ENCODE measurements around the gene ATP7B. TPM values are rescaled to one million over a fixed set of nuclear protein-coding genes. Genes with fewer than 3 reads are reported as not detected.

Gene ATP7B
- total RNA-seq, 4 donors from 2014 or later: 3.2 to 8.1 (median 6.7) TPM

- Histone ChIP-seq H3K27ac (no peak overlapping the region), H3K4me3 (no peak overlapping the region), H3K4me1 (no peaks in the 10 kb centered on the region), H3K36me3 (peaks cover 0 to 25% of the 10 kb centered on the region in 2 donors), H3K9me3 (no peaks in the 10 kb centered on the region), H3K27me3 (no peaks in the 10 kb centered on the region)
- TF ChIP-seq POLR2A (IDR thresholded peaks at IDR 0.05) (no peak), EP300 (IDR thresholded peaks at IDR 0.05) (no peak), POLR2AphosphoS5 (IDR thresholded peaks at IDR 0.05) (no peak), CTCF (IDR thresholded peaks at IDR 0.05) (no peak)
- WGBS, 2 donors (ENCODE audit: low coverage in 1 of 2): 50 to 75% methylated on average over 1 to 3 of the region's 8 CpGs
- no peak for ATAC-seq
These were observed 90.5 kb downstream of the ATP7B start for GRCh38 chr13:51920786-51921185.

GRCh38 chr13:51920267-51920666, 91.0 kb downstream of the ATP7B start:
- H3K27me3 ChIP-seq: no peaks in the 10 kb centered on the region
- no peak overlapping the region for H3K4me3 ChIP-seq
- H3K4me1 ChIP-seq: no peaks in the 10 kb centered on the region
- no peak overlapping the region for H3K27ac ChIP-seq
- ATAC-seq: no peak
- TF ChIP-seq POLR2AphosphoS5 (IDR thresholded peaks at IDR 0.05) (no peak), EP300 (IDR thresholded peaks at IDR 0.05) (no peak), CTCF (IDR thresholded peaks at IDR 0.05) (no peak), POLR2A (IDR thresholded peaks at IDR 0.05) (no peak)
- 67 to 91% methylated on average over 3 of the region's 3 CpGs for WGBS, 2 donors (ENCODE audit: low coverage in 1 of 2)
- peaks cover 0 to 25% of the 10 kb centered on the region in 2 donors for H3K36me3 ChIP-seq
- H3K9me3 ChIP-seq: no peaks in the 10 kb centered on the region

- ATAC-seq: no peak
- no peaks in the 10 kb centered on the region for H3K4me1 ChIP-seq
- no peak overlapping the region for H3K27ac ChIP-seq
- peaks cover 0 to 25% of the 10 kb centered on the region in 2 donors for H3K36me3 ChIP-seq
- H3K27me3 ChIP-seq: no peaks in the 10 kb centered on the region
- no peak overlapping the region for H3K4me3 ChIP-seq
- H3K9me3 ChIP-seq: no peaks in the 10 kb centered on the region
- 93 to 98% methylated on average over 6 to 7 of the region's 9 CpGs for WGBS, 2 donors (ENCODE audit: low coverage in 1 of 2)
- no peak for TF ChIP-seq CTCF (IDR thresholded peaks at IDR 0.05)
These were observed 91.7 kb downstream of the ATP7B start for GRCh38 chr13:51919531-51919930.

GRCh38 chr13:51916962-51917361, 94.3 kb downstream of the ATP7B start:
- Histone ChIP-seq H3K9me3 (no peaks in the 10 kb centered on the region), H3K27ac (no peak overlapping the region), H3K4me1 (no peaks in the 10 kb centered on the region), H3K4me3 (no peak overlapping the region), H3K36me3 (peaks cover 0 to 4% of the 10 kb centered on the region in 2 donors), H3K27me3 (no peaks in the 10 kb centered on the region)
- no peak for TF ChIP-seq POLR2A (IDR thresholded peaks at IDR 0.05)
- no peak for TF ChIP-seq EP300 (IDR thresholded peaks at IDR 0.05)
- no peak for TF ChIP-seq CTCF (IDR thresholded peaks at IDR 0.05)
- TF ChIP-seq POLR2AphosphoS5 (IDR thresholded peaks at IDR 0.05): no peak
- no peak for ATAC-seq
- WGBS, 2 donors (ENCODE audit: low coverage in 1 of 2): 87 to 100% methylated on average over 1 to 4 of the region's 8 CpGs

DNA sequence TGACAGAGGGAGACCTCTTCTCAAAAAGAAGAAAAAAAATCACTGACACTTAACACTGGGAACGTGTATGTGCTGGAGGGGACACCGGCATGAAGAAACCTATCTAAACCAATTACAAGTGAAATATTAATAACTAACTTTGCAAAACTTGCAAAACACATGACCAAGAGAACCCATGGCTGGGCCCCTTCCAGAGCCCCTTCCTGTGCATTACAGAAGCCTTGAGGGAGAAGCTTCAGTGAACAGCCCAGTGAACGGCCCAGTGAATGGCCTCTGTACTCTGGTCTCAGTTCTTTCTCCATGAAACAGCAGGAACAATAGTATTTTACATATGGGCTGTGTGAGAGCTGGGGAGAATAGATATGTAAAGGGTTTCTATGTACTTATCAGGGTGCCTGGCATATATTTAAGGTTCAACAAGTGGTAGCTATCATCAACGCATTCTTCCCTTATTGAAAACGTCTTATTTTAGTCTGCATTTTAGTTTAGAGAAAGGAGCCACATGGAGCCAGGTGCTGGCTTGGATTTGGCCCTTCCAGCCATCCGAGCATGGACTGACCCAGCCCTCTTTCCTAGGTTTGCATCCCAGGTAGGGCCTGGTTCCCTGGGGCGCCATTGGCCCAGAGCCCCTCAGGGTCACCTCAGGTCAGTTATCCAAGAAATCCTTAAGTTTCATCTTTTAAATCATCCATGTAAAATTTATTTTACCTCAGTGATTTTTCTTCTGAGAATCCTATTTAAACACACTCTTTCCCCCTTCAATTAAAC, 95.0 kb downstream of the ATP7B start:
- 65 to 83% methylated on average over 2 to 7 of the region's 7 CpGs for WGBS, 2 donors (ENCODE audit: low coverage in 1 of 2)
- Histone ChIP-seq H3K4me3 (no peak overlapping the region), H3K9me3 (no peaks in the 10 kb centered on the region), H3K36me3 (peaks cover 0 to 3% of the 10 kb centered on the region in 2 donors), H3K27ac (no peak overlapping the region), H3K27me3 (no peaks in the 10 kb centered on the region), H3K4me1 (no peaks in the 10 kb centered on the region)
- no peak for ATAC-seq
- no peak for TF ChIP-seq POLR2AphosphoS5 (IDR thresholded peaks at IDR 0.05)
- no peak for TF ChIP-seq POLR2A (IDR thresholded peaks at IDR 0.05)
- TF ChIP-seq CTCF (IDR thresholded peaks at IDR 0.05): no peak
- no peak for TF ChIP-seq EP300 (IDR thresholded peaks at IDR 0.05)

All from gastroesophageal sphincter (tissue), 4 donors.